RWPE2 (cell line): ENCODE measurements around the gene DNAJB13.

ENCODE experiments used
- ATAC-seq: fragments of 200-7000 bp; cut with Tn5 transposase; 3 replicates; pipeline ENCODE4 v1.9.1; 2021; ENCODE audit warnings: low read depth
- DNase-seq: peaks from one replicate; pipeline ENCODE4 v3.0.0-alpha.2; 2020; ENCODE audit warnings: low spot score
- H3K27ac ChIP-seq: fragments of 450-650 bp; 2 replicates; pipeline ENCODE4 v1.5.1; 2017; ENCODE audit warnings: mild to moderate bottlenecking; ENCODE audit not compliant: poor library complexity, severe bottlenecking
- H3K27me3 ChIP-seq: fragments of 250-450 bp; sonication (Bioruptor Pico); 2 replicates; pipeline ENCODE4 v1.5.1; 2021; ENCODE audit warnings: mild to moderate bottlenecking, moderate library complexity; ENCODE audit not compliant: insufficient read depth, poor library complexity, severe bottlenecking
- H3K36me3 ChIP-seq: fragments of 250-450 bp; sonication (Bioruptor Pico); 2 replicates; pipeline ENCODE4 v1.5.1; 2020; ENCODE audit warnings: low read depth, mild to moderate bottlenecking, moderate library complexity
- H3K4me1 ChIP-seq: fragments of 250-450 bp; sonication (Bioruptor Pico); 2 replicates; pipeline ENCODE4 v1.5.1; 2021; ENCODE audit warnings: mild to moderate bottlenecking, moderate library complexity; ENCODE audit not compliant: insufficient read depth, poor library complexity, severe bottlenecking
- H3K4me3 ChIP-seq: fragments of 250-450 bp; sonication (Bioruptor Pico); 2 replicates; pipeline ENCODE4 v1.5.1; 2021; ENCODE audit warnings: mild to moderate bottlenecking, moderate library complexity; ENCODE audit not compliant: severe bottlenecking
- H3K9me3 ChIP-seq: fragments of 250-450 bp; sonication (Bioruptor Pico); 2 replicates; pipeline ENCODE4 v1.5.1; 2021; ENCODE audit warnings: mild to moderate bottlenecking, moderate library complexity; ENCODE audit not compliant: severe bottlenecking
- TF ChIP-seq, protein P1 (sequence below): fragments of 450-650 bp; IDR thresholded peaks from one replicate; pipeline ENCODE4 v1.5.1; 2017; ENCODE audit warnings: mild to moderate bottlenecking, moderate library complexity; ENCODE audit not compliant: poor library complexity, severe bottlenecking

The DNAJB13 gene

DNA sequence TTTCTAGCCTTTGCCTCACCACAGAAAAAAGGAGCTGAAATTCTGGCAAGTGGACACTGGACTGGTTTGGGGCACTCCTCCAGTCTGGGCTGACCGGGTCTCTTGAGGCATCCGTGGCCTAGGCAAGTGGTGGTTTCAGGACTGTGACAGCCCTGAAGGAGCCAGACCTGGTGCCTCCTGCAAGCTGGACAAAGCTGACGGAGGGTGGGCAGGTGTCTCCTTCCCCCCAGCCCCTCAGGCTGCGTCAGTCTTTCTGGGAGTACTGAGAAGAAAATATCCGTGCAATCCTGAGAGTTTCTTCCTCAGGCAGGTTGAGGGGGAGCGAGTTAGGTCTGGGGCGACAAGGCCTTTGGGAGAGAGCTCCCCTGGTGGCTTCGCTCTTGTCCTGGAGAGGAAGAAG lies 62.3 kb downstream of the DNAJB13 start:
- no peak overlapping the region for H3K4me3 ChIP-seq
- no peaks in the 10 kb centered on the region for H3K4me1 ChIP-seq
- H3K27ac ChIP-seq: no peak overlapping the region
- TF ChIP-seq, protein P1, sequence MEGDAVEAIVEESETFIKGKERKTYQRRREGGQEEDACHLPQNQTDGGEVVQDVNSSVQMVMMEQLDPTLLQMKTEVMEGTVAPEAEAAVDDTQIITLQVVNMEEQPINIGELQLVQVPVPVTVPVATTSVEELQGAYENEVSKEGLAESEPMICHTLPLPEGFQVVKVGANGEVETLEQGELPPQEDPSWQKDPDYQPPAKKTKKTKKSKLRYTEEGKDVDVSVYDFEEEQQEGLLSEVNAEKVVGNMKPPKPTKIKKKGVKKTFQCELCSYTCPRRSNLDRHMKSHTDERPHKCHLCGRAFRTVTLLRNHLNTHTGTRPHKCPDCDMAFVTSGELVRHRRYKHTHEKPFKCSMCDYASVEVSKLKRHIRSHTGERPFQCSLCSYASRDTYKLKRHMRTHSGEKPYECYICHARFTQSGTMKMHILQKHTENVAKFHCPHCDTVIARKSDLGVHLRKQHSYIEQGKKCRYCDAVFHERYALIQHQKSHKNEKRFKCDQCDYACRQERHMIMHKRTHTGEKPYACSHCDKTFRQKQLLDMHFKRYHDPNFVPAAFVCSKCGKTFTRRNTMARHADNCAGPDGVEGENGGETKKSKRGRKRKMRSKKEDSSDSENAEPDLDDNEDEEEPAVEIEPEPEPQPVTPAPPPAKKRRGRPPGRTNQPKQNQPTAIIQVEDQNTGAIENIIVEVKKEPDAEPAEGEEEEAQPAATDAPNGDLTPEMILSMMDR: no peak
- no peaks in the 10 kb centered on the region for H3K27me3 ChIP-seq
- no peak for ATAC-seq
- no peaks in the 10 kb centered on the region for H3K9me3 ChIP-seq
- DNase-seq: no peak
- H3K36me3 ChIP-seq: no peaks in the 10 kb centered on the region

DNA sequence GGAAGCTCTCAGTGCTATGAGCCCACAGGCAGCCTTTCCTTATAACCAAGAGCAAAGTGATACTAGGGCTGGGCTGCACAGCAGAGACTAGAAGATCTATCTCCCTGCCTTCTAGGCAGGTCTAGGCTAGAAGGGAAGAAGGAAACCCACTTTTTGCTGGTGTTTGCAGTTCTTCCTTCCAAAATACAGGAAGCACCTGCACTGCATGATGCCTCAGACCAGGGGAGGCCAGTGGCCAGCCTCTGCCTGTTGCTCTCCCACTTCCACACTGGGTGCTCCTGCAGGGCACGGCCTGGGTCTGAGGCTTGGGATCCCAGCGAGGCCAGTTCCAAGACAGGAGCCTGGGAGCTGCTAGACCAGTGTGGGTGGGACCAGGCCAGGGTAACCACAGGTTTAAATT lies 64.1 kb downstream of the DNAJB13 start:
- Histone ChIP-seq H3K4me1 (no peaks in the 10 kb centered on the region), H3K27ac (no peak overlapping the region), H3K27me3 (no peaks in the 10 kb centered on the region), H3K9me3 (no peaks in the 10 kb centered on the region), H3K36me3 (no peaks in the 10 kb centered on the region), H3K4me3 (no peak overlapping the region)
- no peak for ATAC-seq
- DNase-seq: no peak
- TF ChIP-seq, protein P1: no peak

DNA sequence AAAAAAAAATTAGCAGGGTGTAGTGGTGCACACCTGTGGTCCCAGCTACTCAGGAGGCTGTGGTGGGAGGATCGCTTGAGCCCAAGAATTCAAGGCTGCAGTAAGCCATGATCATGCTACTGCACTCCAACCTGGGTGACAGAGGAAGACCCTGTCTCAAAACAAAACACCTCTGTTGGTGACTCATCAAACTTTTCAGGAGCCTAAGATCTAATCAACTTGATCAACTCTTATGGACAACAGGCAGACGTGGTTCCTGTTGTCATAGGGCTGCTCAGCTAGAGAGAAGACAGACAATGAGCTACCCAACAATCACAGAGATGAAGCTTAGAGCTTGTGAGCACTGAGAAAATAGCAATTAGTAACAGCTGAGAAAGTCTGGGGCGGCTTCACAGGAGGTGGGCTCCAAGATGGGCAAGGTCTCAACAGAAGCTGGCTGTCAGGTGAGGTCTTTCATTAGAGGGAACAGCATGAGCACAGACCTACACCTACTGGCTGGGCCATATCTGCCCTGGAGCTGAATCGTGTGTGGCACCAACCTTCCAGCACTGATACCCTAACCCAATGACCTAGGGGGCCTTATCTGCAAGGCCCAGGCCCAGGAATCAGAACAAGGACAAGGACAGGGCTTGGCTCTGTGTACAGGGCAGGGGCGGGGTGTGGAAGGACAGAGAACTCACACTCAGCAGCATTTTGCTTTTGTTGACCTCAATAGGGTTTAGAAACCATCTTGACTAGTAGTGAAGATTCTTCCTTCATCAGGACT lies 65.3 kb downstream of the DNAJB13 start:
- Histone ChIP-seq H3K36me3 (0 out of 2 replicates have a peak, but pooled peaks cover 2% of the 10 kb centered on the region), H3K4me1 (no peaks in the 10 kb centered on the region), H3K27me3 (no peaks in the 10 kb centered on the region), H3K9me3 (no peaks in the 10 kb centered on the region), H3K4me3 (no peak overlapping the region), H3K27ac (no peak overlapping the region)
- TF ChIP-seq, protein P1: no peak
- DNase-seq: no peak
- no peak for ATAC-seq

DNA sequence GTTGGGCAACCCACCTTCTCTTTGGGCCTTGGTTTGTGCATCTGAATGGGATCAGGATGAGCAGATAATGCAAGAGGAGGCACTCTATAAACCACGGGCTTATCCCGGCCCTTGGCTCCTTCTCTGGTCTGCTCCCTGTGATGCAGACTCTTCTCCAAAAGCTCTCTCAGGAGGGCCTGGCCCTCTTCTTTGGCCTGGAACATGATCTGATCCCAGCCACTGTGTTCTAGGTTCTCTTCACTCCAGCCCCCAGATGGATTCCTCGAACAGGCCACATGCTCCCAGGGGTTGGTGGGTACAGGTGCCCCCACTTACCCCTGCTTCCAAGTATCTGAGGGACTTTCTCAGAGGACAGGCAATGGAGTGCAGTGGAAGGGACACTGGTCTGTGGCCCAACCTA lies 66.8 kb downstream of the DNAJB13 start:
- H3K36me3 ChIP-seq: 0 out of 2 replicates have a peak, but pooled peaks cover 2% of the 10 kb centered on the region
- H3K4me1 ChIP-seq: no peaks in the 10 kb centered on the region
- H3K27ac ChIP-seq: no peak overlapping the region
- TF ChIP-seq, protein P1: no peak
- no peaks in the 10 kb centered on the region for H3K27me3 ChIP-seq
- no peaks in the 10 kb centered on the region for H3K9me3 ChIP-seq
- ATAC-seq: no peak
- no peak overlapping the region for H3K4me3 ChIP-seq
- no peak for DNase-seq

DNA sequence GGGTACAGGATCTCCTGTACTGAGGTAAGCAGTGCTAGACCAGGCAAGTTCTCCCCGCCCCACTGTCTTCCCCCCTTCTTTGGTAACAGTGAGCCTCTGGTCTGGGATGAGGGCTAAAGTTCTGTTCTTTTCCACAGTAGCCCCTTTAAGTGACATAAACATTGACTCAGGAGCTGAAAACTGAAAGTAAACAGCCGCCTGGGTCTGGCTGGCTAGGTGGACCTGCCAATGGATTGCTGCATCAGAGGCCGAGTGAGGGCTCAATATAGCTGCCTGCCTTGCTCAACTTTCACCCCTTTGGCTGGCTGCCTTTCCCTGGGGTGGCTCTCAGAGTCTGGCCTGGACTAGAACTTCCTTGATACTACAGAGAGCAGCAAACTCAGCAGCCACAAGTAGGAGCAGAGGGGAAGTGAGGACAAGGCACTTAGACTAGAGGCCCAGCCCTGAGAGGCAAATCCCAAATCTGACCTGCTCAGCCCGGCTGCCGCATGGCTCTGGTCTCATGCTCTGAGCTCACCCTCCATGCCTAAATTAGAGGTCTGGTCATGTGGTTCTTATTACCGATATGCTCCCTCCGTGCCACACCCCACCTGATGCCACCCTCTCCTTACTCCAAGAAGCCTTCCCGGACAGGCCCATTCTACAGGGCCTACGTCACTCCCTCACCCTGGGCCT lies 67.6 kb downstream of the DNAJB13 start:
- 0 out of 2 replicates have a peak, but pooled peaks cover 2% of the 10 kb centered on the region for H3K36me3 ChIP-seq
- H3K9me3 ChIP-seq: no peaks in the 10 kb centered on the region
- ATAC-seq (peak; percentile 21; the same call in 1 of the 3 replicates), DNase-seq (no peak)
- no peak overlapping the region for H3K4me3 ChIP-seq
- TF ChIP-seq, protein P1: no peak
- H3K27ac ChIP-seq: no peak overlapping the region
- no peaks in the 10 kb centered on the region for H3K4me1 ChIP-seq
- no peaks in the 10 kb centered on the region for H3K27me3 ChIP-seq
